Mammary epithelial cell (primary cell): ENCODE measurements around the gene CALM1.

Experiments used
- EZH2 ChIP-seq: IDR thresholded peaks from 2 replicates; pipeline ENCODE4 v1.6.1; 2012; ENCODE audit warnings: low read length, inconsistent platforms, borderline replicate concordance
- TF ChIP-seq, protein P1 (sequence below), 2 donors: IDR thresholded peaks in 1 of 2; conservative IDR thresholded peaks in 1 of 2; 2 replicates each; pipeline ENCODE4 v1.5.1; 2011 to 2012; ENCODE audit warnings: inconsistent platforms in 2 of 2, low read length in 2 of 2, mild to moderate bottlenecking in 2 of 2, control low read depth in 1 of 2, low read depth in 1 of 2; ENCODE audit not compliant: insufficient read depth in 1 of 2; ENCODE audit errors: extremely low read depth in 1 of 2

GRCh38 chr14:90434370-90435020, 37.7 kb downstream of the CALM1 start:
- TF ChIP-seq, protein P1, sequence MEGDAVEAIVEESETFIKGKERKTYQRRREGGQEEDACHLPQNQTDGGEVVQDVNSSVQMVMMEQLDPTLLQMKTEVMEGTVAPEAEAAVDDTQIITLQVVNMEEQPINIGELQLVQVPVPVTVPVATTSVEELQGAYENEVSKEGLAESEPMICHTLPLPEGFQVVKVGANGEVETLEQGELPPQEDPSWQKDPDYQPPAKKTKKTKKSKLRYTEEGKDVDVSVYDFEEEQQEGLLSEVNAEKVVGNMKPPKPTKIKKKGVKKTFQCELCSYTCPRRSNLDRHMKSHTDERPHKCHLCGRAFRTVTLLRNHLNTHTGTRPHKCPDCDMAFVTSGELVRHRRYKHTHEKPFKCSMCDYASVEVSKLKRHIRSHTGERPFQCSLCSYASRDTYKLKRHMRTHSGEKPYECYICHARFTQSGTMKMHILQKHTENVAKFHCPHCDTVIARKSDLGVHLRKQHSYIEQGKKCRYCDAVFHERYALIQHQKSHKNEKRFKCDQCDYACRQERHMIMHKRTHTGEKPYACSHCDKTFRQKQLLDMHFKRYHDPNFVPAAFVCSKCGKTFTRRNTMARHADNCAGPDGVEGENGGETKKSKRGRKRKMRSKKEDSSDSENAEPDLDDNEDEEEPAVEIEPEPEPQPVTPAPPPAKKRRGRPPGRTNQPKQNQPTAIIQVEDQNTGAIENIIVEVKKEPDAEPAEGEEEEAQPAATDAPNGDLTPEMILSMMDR (conservative IDR thresholded peaks at IDR 0.05 in 1 of 2, IDR thresholded peaks at IDR 0.05 in 1 of 2; ENCODE audit: extremely low read depth in 1 of 2, insufficient read depth in 1 of 2, low read depth in 1 of 2, low read length in 2 of 2), result no peak
- no peak for TF ChIP-seq EZH2
